D721Med (cell line): Measurements from ENCODE around the gene OSCP1.

Experiments
- DNase-seq: peaks from one replicate; pipeline ENCODE4 v3.0.0; 2011; ENCODE audit warnings: low spot score; ENCODE audit not compliant: insufficient read length
- FAIRE-seq: peaks from 2 replicates; lab custom pipeline; 2011; peaks lifted over from hg19 to GRCh38; lab: Jason Lieb, UNC
- TF ChIP-seq, protein P1 (sequence below): IDR thresholded peaks from 2 replicates; pipeline ENCODE4 v1.5.1; 2012; ENCODE audit warnings: mild to moderate bottlenecking, control low read depth; ENCODE audit not compliant: insufficient read depth; ENCODE audit errors: missing control alignments

The OSCP1 gene

GRCh38 chr1:36432616-36433015 lies 17.6 kb downstream of the OSCP1 start:
- FAIRE-seq (no peak), DNase-seq (no peak)
- TF ChIP-seq, protein P1, sequence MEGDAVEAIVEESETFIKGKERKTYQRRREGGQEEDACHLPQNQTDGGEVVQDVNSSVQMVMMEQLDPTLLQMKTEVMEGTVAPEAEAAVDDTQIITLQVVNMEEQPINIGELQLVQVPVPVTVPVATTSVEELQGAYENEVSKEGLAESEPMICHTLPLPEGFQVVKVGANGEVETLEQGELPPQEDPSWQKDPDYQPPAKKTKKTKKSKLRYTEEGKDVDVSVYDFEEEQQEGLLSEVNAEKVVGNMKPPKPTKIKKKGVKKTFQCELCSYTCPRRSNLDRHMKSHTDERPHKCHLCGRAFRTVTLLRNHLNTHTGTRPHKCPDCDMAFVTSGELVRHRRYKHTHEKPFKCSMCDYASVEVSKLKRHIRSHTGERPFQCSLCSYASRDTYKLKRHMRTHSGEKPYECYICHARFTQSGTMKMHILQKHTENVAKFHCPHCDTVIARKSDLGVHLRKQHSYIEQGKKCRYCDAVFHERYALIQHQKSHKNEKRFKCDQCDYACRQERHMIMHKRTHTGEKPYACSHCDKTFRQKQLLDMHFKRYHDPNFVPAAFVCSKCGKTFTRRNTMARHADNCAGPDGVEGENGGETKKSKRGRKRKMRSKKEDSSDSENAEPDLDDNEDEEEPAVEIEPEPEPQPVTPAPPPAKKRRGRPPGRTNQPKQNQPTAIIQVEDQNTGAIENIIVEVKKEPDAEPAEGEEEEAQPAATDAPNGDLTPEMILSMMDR: no peak

GRCh38 chr1:36425791-36426190 lies 24.5 kb downstream of the OSCP1 start:
- DNase-seq (no peak), FAIRE-seq (no peak)
- TF ChIP-seq, protein P1: no peak

GRCh38 chr1:36421649-36422048 lies 28.6 kb downstream of the OSCP1 start:
- TF ChIP-seq, protein P1: no peak
- FAIRE-seq: no peak
- DNase-seq: no peak

GRCh38 chr1:36420836-36421317 lies 29.4 kb downstream of the OSCP1 start:
- FAIRE-seq: no peak
- peak; percentile 44 for DNase-seq
- TF ChIP-seq, protein P1: peak; percentile 96

- TF ChIP-seq, protein P1: no peak
- FAIRE-seq: no peak
- DNase-seq: no peak
Measured at GRCh38 chr1:36420409-36420808, 29.8 kb downstream of the OSCP1 start.

- TF ChIP-seq, protein P1: no peak
- DNase-seq (no peak), FAIRE-seq (no peak)
Measured at GRCh38 chr1:36419569-36419968, 30.7 kb downstream of the OSCP1 start.

DNA sequence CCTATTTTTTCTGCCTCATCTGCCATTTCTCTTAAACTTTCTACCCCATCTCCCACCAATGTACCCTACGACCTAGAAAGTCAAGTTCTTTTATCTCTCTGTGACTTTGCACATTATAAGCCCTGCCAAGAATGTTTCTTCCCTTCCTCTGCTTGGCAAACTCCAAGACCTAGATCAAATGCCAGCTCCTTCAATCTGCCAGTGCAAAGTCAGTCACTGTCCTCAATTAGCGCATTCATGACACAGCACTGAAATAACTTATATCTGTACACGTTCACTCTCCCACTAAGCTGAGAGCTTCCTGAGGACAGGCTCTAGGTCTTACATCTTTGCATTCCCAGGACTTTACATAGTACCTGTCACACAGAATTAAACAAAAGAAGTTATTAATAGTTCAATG lies 31.1 kb downstream of the OSCP1 start:
- no peak for DNase-seq
- TF ChIP-seq, protein P1: no peak
- no peak for FAIRE-seq
